Spleen (tissue), 7 donors: ENCODE data around the gene MCM7.

Experiments used
- POLR2A ChIP-seq, 3 donors: fragments of 450-650 bp; IDR thresholded peaks; one replicate each; pipeline ENCODE4 v1.5.1; 2017; ENCODE audit warnings: antibody characterized with exemption in 3 of 3, mild to moderate bottlenecking in 1 of 3
- POLR2AphosphoS5 ChIP-seq, 3 donors: sonication (generic); formaldehyde crosslinking; IDR thresholded peaks; one replicate each; pipeline ENCODE4 v1.5.1; 2017; ENCODE audit warnings: antibody characterized with exemption in 3 of 3
- TF ChIP-seq, protein P1 (sequence below), 11 experiments: fragments of 200-600 bp in 7 of 11; fragments of 450-650 bp in 4 of 11; sonication (generic) in 4 of 11; IDR thresholded peaks in 8 of 11; conservative IDR thresholded peaks in 3 of 11; 1 replicate in 7 of 11; 2 replicates in 4 of 11; pipeline versions ENCODE4 v1.4.0 to v1.8.0; 2016 to 2021; ENCODE audit warnings: antibody characterized with exemption in 11 of 11, inconsistent platforms in 4 of 11, mild to moderate bottlenecking in 1 of 11
- donor health status: DM: no; HTN: no; CAD: no; lungs with moderate emphysema.
- donor health status: DM: no; HTN: no; CAD: no.
- donor health status: DM: no; HTN: no; CAD: no.

DNA sequence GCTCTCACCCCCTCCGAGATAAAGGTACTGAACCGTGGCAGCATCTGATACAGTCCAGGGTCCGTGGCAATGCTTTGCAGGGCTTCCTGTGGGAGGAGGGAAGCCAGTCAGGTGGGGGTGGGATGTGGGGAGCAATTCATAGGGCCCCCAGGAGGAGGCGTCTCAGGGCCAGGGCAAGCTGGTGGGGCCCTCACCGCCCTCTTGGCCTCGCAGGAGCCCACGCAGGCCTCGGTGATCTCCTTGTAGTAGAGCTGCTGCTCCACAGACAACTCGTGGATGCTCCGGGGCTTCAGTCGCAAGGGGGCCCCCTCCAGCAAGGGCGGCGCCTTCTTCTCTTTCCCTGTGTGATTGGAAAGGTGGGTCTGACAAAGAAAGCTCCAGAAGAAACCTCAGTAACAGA, 10.7 kb upstream of the MCM7 start:
- TF ChIP-seq, protein P1, sequence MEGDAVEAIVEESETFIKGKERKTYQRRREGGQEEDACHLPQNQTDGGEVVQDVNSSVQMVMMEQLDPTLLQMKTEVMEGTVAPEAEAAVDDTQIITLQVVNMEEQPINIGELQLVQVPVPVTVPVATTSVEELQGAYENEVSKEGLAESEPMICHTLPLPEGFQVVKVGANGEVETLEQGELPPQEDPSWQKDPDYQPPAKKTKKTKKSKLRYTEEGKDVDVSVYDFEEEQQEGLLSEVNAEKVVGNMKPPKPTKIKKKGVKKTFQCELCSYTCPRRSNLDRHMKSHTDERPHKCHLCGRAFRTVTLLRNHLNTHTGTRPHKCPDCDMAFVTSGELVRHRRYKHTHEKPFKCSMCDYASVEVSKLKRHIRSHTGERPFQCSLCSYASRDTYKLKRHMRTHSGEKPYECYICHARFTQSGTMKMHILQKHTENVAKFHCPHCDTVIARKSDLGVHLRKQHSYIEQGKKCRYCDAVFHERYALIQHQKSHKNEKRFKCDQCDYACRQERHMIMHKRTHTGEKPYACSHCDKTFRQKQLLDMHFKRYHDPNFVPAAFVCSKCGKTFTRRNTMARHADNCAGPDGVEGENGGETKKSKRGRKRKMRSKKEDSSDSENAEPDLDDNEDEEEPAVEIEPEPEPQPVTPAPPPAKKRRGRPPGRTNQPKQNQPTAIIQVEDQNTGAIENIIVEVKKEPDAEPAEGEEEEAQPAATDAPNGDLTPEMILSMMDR (IDR thresholded peaks at IDR 0.05 in 8 of 11, conservative IDR thresholded peaks at IDR 0.05 in 3 of 11): no peak
- no peak for TF ChIP-seq POLR2A (IDR thresholded peaks at IDR 0.05)
- TF ChIP-seq POLR2AphosphoS5 (IDR thresholded peaks at IDR 0.05): peak in 1 of 3 donors; percentile 34
